ENCODE measurements around the gene ZFP36L1.

Gene ZFP36L1

DNA sequence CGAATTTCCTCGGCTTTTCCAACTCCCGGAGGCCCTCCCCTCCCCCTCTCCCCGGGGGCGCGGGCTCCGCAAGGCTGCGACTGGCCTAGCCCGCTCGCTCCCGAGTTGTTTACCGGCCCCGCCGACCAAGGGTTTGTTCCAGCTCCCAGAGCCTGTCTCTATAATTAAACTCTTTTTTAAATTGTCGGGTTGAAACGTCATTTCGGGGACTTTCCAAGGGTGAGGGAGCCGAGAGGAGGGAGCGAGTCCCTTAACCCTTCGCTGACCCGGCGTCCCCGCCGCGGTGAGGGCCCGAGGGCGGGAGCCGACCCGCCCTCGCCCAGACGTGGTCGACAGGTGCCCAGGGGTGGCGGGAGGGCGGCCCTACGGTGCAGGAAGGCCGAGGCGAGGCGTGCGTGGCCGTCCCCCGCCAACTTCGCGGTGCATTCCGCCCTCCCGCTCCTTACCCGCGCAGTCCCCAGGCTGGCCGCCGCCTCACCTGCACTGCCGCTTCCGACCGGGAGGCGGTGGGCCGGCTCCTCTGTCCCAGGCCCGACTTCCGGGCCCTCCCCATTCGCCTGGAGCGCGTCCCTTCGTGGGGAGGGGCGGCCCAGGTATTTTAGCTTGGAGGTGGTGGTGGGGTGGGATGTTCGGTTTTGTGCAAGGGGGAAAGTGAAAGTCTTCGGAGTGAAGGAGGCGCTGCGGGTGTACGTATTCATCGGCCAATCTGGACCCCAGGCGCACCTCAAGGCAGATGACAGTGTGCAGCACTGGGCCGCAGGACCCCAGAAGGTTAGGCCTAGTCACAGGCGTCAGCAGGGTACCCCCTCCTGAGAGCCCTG lies 2.9 kb upstream of the ZFP36L1 start:
- peak; percentile 71 for DNase-seq (ENCODE audit: low read depth)

DNA sequence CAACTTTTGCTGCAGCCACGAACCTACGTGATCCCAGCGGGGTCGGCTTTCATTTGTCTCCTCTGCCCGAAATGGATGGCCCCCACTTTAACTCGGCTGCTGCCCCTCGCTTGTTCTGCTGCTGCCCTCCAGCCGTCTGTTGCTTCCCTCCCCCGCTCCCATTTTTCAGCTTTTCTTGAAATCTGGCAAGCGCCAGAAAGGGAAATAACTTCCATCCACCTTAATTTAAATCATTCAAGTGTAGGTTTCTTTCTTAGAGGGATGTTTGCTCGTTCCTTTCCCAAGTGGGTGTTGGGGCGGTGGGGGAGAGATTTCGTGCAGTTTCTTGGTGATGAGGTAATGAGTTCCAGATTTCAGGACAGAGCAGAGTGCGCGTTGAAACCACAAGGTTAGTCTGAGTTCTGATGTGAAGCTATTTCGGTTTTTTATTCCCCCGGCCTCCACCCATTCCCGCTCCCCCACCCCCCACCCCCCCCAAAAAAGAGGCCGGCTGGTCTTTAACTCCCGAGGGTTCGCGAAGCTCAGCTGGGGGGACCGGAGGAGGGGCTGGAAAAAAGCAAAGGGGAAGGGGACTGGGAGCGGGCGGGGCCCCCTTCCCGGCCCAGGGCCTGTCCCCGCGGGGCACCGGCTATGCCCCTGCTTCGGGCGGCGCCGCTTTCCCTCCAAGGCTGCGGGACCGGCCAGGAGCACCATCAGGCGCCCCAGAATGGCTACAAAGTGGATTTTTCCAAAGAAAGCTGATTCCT lies 2.2 kb upstream of the ZFP36L1 start:
- DNase-seq (ENCODE audit: low read depth) = no peak

- peak; percentile 70 for DNase-seq (ENCODE audit: low read depth)
Observed at GRCh38 chr14:68794130-68794850, 1.4 kb upstream of the ZFP36L1 start.

DNA sequence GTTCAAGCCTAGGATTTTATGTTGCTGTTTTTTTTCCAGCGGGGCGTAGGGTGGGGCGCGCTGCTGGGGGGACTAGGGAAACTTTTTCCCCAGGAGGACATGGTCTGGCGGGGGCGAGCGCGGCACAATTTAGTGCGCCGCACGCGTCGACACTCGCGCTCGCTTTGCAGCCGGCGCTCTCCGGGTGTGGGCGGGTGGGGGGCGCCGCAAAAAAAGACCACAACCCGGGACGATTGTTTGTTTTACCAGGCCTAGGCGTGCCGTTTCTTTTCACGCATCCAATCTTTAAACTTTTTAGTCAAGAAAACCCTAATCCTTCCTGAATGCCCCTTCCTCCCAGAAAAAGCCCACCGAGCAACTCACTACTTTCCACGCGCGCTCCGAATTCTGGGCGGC lies 865 bp upstream of the ZFP36L1 start:
- no peak for DNase-seq (ENCODE audit: low read depth)

DNA sequence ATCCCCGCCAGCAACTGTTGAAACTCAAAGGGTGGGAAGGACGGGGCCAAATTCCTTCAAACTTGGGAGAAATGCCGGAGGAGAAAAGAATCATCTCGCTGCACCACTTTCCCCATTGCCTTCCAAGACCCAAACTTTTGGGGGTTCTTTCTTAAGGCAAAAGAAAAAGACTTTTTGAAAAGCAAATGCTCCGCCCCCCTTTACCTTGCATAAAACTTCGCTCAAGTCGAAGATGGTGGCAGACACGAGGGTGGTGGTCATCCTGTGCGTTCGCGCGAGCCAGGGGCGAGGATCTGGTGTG lies 239 bp downstream of the ZFP36L1 start:
- DNase-seq (ENCODE audit: low read depth) = no peak

- no peak for DNase-seq (ENCODE audit: low read depth)
Observed at GRCh38 chr14:68791902-68792677, 777 bp downstream of the ZFP36L1 start.

DNA sequence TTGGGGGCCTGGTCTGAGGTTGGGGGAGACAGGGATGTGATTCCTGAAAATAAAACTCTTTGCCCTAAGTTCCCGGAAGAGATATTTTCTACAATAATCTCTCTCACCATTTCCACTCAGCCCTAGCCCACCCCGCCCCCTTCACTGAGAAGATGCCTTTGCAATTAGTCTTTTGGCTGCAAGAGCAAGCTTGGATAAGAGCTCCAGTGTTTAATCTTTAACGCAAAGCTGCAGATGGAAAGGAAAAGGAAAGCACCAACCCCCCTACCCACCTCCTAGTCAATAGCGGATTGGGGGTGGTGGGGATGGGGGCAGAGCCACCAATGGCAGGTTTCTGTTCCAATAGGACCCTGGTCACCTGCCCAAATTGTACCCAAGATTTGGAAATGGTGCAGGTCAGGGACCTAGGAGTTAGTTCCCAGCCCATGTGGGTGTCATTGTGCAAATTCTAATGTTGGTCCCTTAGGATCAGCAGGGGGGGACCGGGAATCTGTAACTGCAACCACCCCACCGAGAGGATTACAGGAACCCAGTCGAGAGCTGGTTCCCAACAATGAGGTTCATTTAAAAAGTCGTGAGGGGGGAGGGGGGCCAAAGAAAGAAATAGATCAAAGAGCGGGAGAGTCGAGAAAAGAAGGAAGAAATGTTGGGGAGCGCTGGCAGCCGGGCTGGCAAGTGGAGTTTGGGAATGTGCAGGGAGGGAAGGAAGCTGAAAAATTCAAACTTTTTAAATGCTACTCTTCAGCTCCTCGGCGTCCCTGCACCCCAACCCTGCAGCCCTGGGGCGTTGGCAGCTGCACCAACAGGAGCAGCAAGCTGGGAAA lies 1.6 kb downstream of the ZFP36L1 start:
- DNase-seq (ENCODE audit: low read depth) = no peak

- no peak for DNase-seq (ENCODE audit: low read depth)
Observed at GRCh38 chr14:68790644-68791077, 2.2 kb downstream of the ZFP36L1 start.

DNA sequence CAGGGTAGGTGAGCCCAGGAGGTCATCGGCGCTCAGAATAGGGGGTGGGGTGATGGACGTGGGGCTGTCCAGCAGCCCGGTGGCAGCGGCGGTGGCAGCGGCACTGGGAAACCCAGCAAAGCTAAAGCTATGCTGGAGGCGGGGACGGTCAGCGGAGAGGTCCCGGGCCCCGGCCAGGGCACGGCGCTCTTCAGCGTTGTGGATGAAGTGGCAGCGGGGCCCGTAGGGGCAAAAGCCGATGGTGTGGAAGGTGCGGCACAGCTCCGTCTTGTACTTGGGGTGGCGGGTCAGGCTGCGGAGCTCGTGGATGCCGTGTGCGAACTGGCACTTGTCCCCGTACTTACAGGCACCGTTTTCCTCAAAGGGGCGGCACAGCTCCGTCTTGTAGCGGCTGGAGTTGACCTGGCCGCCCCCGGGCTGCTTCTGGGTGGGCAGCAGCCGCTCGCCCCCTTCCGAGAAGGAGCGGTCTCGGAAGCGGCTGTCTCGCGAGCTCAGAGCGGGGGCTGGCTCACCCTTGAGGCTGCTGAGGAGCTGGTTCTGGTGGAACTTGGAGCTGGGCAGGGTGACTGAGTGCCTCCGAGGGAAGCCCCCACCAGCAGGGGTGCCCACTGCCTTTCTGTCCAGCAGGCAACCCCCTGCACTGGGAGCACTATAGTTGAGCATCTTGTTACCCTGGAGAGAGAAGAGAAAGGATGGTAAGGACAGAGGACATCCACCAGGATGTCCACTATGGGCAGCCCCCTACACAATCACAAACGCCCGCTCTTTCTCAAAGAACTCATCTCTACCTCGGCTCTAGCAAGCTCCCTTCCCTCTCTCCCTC lies 2.8 kb downstream of the ZFP36L1 start:
- no peak for DNase-seq (ENCODE audit: low read depth)

GRCh38 chr14:68788996-68789820 lies 3.7 kb downstream of the ZFP36L1 start:
- DNase-seq (ENCODE audit: low read depth) = peak; percentile 85

- DNase-seq (ENCODE audit: low read depth) = no peak
Observed at GRCh38 chr14:68788275-68788995, 4.4 kb downstream of the ZFP36L1 start.

GRCh38 chr14:68787092-68787992 lies 5.5 kb downstream of the ZFP36L1 start:
- DNase-seq (ENCODE audit: low read depth) = no peak

DNA sequence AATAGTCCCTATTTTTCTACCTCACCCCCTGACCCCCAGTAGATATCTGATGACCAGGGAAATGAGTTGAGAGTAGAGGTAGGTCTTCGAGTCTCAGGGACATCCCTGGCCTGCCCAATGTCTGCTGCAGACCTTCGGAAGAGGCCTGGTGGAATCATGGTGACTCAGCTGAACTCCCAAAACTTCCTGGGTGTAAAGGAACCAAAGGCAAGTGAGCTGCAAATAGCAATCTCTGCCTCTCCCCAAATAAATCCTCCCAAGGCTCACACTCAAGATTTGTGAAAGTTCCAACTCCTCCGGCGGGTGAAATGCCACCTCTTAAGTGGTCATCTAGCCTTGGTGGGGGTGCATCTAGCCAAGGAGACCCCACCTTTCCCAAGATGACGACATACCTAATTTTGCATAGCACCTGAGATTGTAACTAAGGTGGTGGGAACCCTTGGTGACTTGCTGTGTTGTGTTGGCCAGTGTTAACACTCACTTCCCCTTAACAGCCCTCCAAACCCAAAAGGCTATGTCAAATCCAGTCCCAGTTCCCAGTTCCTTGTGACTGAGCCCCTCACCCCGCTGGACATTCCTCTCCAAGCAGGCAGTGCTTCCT lies 6.3 kb downstream of the ZFP36L1 start:
- no peak for DNase-seq (ENCODE audit: low read depth)

GRCh38 chr14:68785534-68786490 lies 7.1 kb downstream of the ZFP36L1 start:
- no peak for DNase-seq (ENCODE audit: low read depth)

DNA sequence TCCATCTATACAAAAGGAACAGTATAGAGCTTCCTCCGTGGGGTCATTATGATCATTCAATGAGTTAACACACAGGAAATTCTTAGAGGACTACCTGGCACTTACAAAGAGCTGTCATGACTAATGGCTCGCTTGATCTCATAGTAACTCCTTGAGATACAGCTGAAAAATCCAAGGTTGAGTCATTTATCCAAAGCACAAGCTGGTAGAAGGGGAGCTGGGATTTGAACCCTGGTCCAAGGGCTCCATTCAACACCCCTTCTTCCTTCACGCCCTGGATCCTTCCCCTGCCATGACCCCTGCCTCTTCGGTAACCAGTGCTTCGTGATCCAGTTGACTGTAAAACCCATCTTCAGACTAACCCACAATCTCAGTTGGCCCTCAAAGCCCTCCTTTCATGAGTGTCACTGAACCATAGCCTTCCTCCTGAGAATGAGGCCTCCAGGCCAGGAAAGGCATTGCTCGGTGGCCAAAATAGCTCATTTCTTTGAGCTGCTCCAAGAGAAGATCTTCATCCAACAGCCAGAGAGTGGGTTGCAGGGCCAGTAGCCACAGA lies 7.8 kb downstream of the ZFP36L1 start:
- DNase-seq (ENCODE audit: low read depth) = no peak

All from T follicular helper cell (primary cell).